ENCODE results near the gene RNPS1. TPM values are rescaled to one million over a fixed set of nuclear protein-coding genes. Genes with fewer than 3 reads are reported as not detected.

RNPS1 gene
- total and polyA plus RNA-seq, 9 of the 15 experiments (the other 6 are each of a cell fraction or from before 2014, with no cell fraction given) = 44.9 to 338 (median 202) TPM

DNA sequence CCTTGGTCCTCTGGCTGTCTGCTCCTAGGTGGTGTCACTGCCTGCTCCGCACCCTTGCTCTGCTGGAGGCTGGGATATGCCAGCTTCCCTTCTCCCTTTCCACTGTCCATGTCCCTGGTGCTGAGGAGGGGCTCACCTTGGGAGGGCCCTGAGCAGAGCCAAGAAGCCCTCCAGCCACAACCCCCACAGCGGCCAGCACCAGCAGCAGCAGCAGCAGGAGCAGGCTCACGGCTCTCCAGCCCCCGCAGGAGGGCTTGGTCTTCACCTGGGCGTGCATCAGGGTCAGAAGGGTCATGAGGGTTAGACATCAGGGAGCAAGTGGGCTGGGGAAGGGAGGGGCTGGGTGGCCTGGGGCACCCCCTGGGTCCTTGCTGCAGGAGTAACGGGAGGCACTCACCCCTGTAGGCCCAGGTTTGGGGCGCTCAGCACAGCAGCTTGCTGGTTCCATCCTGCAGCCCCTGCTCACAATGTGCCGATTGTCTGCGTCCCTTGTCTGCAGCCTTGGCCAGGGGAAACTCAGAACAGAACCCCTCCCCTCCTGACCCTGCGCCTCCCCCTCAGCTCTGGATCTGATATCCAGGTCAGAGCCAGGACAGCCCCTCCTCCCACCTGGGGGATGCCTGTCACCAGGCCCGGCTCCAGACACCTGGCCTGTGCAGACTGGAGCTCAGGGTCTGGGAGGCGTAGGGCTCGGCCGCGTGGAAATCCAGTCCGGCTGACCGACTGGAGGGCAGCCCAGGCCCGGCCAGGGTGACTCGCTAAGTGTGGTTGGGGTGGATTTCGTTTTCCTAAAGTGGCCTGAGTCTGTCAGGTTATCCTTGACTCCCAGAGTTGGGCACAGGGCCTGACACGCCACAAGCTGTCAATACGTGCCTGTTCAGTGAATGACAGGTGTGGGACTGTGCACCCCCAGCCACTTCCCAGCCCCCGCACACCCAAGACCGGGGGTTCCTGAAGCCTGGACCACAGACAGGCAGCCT is 57.2 kb downstream of the RNPS1 start, which contains the start of gene BRICD5 (continued):
- TF ChIP-seq, protein P1, sequence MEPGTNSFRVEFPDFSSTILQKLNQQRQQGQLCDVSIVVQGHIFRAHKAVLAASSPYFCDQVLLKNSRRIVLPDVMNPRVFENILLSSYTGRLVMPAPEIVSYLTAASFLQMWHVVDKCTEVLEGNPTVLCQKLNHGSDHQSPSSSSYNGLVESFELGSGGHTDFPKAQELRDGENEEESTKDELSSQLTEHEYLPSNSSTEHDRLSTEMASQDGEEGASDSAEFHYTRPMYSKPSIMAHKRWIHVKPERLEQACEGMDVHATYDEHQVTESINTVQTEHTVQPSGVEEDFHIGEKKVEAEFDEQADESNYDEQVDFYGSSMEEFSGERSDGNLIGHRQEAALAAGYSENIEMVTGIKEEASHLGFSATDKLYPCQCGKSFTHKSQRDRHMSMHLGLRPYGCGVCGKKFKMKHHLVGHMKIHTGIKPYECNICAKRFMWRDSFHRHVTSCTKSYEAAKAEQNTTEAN (CRISPR knock-in tag; IDR thresholded peaks at IDR 0.05) = no peak
- TF ChIP-seq NFXL1 (CRISPR knock-in tag; IDR thresholded peaks at IDR 0.05) = no peak
- TF ChIP-seq SETDB1 (IDR thresholded peaks at IDR 0.05; ENCODE audit: low read length) = no peak
- no peak for TF ChIP-seq ZNF551 (CRISPR knock-in tag; IDR thresholded peaks at IDR 0.05)
- TF ChIP-seq, protein P2, sequence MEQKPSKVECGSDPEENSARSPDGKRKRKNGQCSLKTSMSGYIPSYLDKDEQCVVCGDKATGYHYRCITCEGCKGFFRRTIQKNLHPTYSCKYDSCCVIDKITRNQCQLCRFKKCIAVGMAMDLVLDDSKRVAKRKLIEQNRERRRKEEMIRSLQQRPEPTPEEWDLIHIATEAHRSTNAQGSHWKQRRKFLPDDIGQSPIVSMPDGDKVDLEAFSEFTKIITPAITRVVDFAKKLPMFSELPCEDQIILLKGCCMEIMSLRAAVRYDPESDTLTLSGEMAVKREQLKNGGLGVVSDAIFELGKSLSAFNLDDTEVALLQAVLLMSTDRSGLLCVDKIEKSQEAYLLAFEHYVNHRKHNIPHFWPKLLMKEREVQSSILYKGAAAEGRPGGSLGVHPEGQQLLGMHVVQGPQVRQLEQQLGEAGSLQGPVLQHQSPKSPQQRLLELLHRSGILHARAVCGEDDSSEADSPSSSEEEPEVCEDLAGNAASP (IDR thresholded peaks at IDR 0.05) = no peak
- TF ChIP-seq, protein P3, sequence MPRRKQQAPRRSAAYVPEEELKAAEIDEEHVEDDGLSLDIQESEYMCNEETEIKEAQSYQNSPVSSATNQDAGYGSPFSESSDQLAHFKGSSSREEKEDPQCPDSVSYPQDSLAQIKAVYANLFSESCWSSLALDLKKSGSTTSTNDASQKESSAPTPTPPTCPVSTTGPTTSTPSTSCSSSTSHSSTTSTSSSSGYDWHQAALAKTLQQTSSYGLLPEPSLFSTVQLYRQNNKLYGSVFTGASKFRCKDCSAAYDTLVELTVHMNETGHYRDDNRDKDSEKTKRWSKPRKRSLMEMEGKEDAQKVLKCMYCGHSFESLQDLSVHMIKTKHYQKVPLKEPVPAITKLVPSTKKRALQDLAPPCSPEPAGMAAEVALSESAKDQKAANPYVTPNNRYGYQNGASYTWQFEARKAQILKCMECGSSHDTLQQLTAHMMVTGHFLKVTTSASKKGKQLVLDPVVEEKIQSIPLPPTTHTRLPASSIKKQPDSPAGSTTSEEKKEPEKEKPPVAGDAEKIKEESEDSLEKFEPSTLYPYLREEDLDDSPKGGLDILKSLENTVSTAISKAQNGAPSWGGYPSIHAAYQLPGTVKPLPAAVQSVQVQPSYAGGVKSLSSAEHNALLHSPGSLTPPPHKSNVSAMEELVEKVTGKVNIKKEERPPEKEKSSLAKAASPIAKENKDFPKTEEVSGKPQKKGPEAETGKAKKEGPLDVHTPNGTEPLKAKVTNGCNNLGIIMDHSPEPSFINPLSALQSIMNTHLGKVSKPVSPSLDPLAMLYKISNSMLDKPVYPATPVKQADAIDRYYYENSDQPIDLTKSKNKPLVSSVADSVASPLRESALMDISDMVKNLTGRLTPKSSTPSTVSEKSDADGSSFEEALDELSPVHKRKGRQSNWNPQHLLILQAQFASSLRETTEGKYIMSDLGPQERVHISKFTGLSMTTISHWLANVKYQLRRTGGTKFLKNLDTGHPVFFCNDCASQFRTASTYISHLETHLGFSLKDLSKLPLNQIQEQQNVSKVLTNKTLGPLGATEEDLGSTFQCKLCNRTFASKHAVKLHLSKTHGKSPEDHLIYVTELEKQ (CRISPR knock-in tag; IDR thresholded peaks at IDR 0.05) = no peak
- TF ChIP-seq GATAD2A (IDR thresholded peaks at IDR 0.05) = no peak
- TF ChIP-seq SOX6 (IDR thresholded peaks at IDR 0.05) = no peak
- TF ChIP-seq, protein P4, sequence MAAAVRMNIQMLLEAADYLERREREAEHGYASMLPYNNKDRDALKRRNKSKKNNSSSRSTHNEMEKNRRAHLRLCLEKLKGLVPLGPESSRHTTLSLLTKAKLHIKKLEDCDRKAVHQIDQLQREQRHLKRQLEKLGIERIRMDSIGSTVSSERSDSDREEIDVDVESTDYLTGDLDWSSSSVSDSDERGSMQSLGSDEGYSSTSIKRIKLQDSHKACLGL (CRISPR knock-in tag; IDR thresholded peaks at IDR 0.05; ENCODE audit: borderline replicate concordance, poor library complexity, severe bottlenecking) = no peak
- TF ChIP-seq SMAD4 (CRISPR knock-in tag; conservative IDR thresholded peaks at IDR 0.05) = 0 out of 2 replicates have a peak, but pooled peaks have one; percentile 69
- TF ChIP-seq POLR2B (IDR thresholded peaks at IDR 0.05; ENCODE audit: low read depth, partially characterized antibody) = peak; percentile 57
- TF ChIP-seq CHD2 (IDR thresholded peaks at IDR 0.05; ENCODE audit: low read depth, low read length) = no peak
- TF ChIP-seq, protein P5, sequence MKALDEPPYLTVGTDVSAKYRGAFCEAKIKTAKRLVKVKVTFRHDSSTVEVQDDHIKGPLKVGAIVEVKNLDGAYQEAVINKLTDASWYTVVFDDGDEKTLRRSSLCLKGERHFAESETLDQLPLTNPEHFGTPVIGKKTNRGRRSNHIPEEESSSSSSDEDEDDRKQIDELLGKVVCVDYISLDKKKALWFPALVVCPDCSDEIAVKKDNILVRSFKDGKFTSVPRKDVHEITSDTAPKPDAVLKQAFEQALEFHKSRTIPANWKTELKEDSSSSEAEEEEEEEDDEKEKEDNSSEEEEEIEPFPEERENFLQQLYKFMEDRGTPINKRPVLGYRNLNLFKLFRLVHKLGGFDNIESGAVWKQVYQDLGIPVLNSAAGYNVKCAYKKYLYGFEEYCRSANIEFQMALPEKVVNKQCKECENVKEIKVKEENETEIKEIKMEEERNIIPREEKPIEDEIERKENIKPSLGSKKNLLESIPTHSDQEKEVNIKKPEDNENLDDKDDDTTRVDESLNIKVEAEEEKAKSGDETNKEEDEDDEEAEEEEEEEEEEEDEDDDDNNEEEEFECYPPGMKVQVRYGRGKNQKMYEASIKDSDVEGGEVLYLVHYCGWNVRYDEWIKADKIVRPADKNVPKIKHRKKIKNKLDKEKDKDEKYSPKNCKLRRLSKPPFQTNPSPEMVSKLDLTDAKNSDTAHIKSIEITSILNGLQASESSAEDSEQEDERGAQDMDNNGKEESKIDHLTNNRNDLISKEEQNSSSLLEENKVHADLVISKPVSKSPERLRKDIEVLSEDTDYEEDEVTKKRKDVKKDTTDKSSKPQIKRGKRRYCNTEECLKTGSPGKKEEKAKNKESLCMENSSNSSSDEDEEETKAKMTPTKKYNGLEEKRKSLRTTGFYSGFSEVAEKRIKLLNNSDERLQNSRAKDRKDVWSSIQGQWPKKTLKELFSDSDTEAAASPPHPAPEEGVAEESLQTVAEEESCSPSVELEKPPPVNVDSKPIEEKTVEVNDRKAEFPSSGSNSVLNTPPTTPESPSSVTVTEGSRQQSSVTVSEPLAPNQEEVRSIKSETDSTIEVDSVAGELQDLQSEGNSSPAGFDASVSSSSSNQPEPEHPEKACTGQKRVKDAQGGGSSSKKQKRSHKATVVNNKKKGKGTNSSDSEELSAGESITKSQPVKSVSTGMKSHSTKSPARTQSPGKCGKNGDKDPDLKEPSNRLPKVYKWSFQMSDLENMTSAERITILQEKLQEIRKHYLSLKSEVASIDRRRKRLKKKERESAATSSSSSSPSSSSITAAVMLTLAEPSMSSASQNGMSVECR (CRISPR knock-in tag; IDR thresholded peaks at IDR 0.05) = peak; percentile 70; the same call in 1 of the 2 replicates
- TF ChIP-seq RAD51 (IDR thresholded peaks at IDR 0.05; ENCODE audit: borderline replicate concordance, low read depth) = no peak
- no peak for TF ChIP-seq RBM17 (IDR thresholded peaks at IDR 0.05; ENCODE audit: borderline replicate concordance, low read depth, low read length)

Data from K562 (cell line).